ENCODE results near the gene KCNK5.

Gene KCNK5

GRCh38 chr6:39191236-39191930 is 37.9 kb downstream of the KCNK5 start:
- TF ChIP-seq ZFX (IDR thresholded peaks at IDR 0.05; ENCODE audit: borderline replicate concordance) (no peak), CTCF (IDR thresholded peaks at IDR 0.05) (no peak)
- no peak overlapping the region for H3K27ac ChIP-seq

GRCh38 chr6:39190545-39191235 is 38.6 kb downstream of the KCNK5 start:
- H3K27ac ChIP-seq: no peak overlapping the region
- TF ChIP-seq ZFX (IDR thresholded peaks at IDR 0.05; ENCODE audit: borderline replicate concordance) (no peak), CTCF (IDR thresholded peaks at IDR 0.05) (no peak)

- H3K27ac ChIP-seq: no peak overlapping the region
These were observed 39.2 kb downstream of the KCNK5 start for GRCh38 chr6:39189915-39190544.

GRCh38 chr6:39189131-39189530 is 40.1 kb downstream of the KCNK5 start:
- no peak overlapping the region for H3K27ac ChIP-seq
- TF ChIP-seq CTCF (IDR thresholded peaks at IDR 0.05) (no peak), ZFX (IDR thresholded peaks at IDR 0.05; ENCODE audit: borderline replicate concordance) (no peak)

More at GRCh38 chr6:39189915-39190544, 39.2 kb downstream of the KCNK5 start:
- TF ChIP-seq ZFX (IDR thresholded peaks at IDR 0.05; ENCODE audit: borderline replicate concordance) (no peak), CTCF (IDR thresholded peaks at IDR 0.05) (peak; percentile 54)

- no peak overlapping the region for H3K27ac ChIP-seq
- TF ChIP-seq ZFX (IDR thresholded peaks at IDR 0.05; ENCODE audit: borderline replicate concordance) (no peak), CTCF (IDR thresholded peaks at IDR 0.05) (no peak)
These were observed 40.7 kb downstream of the KCNK5 start for GRCh38 chr6:39188571-39188970.

GRCh38 chr6:39188098-39188450 is 41.2 kb downstream of the KCNK5 start:
- TF ChIP-seq ZFX (IDR thresholded peaks at IDR 0.05; ENCODE audit: borderline replicate concordance): no peak
- TF ChIP-seq CTCF (IDR thresholded peaks at IDR 0.05): no peak
- H3K27ac ChIP-seq: no peak overlapping the region
